ENCODE measurements around the gene SLC25A18. TPM values are rescaled to one million over a fixed set of nuclear protein-coding genes. Genes with fewer than 3 reads are reported as not detected.

The SLC25A18 gene
- polyA plus RNA-seq, 1 donor (not counting 4 experiments of a cell fraction or from before 2014, with no cell fraction given) = 0.04 TPM

DNA sequence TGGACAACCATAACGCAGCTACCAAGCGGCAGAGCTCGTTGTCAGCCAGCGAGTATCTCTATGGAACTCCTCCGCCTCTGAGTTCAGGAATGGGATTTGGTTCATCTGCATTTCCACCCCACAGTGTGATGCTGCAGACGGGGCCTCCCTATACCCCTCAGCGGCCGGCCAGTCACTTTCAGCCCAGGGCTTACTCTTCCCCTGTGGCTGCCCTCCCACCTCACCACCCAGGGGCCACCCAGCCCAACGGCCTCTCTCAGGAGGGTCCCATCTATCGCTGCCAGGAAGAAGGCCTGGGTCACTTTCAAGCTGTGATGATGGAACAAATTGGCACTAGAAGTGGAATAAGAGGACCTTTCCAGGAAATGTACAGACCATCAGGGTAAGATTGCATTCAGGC is 14.1 kb upstream of the SLC25A18 start:
- no peaks in the 10 kb centered on the region for H4K20me1 ChIP-seq (ENCODE audit: control insufficient read depth, extremely low read depth, insufficient read depth, low read length)
- no peak overlapping the region for H3K4me2 ChIP-seq (ENCODE audit: control insufficient read depth, extremely low read depth, insufficient read depth, low read depth, low read length)
- H3K9me3 ChIP-seq (ENCODE audit: control insufficient read depth, low read depth, low read length) = no peaks in the 10 kb centered on the region
- no peaks in the 10 kb centered on the region for H3K9me1 ChIP-seq (ENCODE audit: control insufficient read depth, extremely low read depth, insufficient read depth, low read length)
- DNase-seq (ENCODE audit: low read depth, low spot score) (no peak), FAIRE-seq (no peak)
- no peak overlapping the region for H3K9ac ChIP-seq (ENCODE audit: control insufficient read depth, extremely low read depth, insufficient read depth, low read length)
- H3K27me3 ChIP-seq (ENCODE audit: control insufficient read depth, extremely low read depth, insufficient read depth, low read length) = no peaks in the 10 kb centered on the region
- H3K36me3 ChIP-seq (ENCODE audit: control insufficient read depth in 2 of 2, extremely low read depth in 1 of 2, insufficient read depth in 2 of 2, low read length in 2 of 2) = no peaks in the 10 kb centered on the region
- TF ChIP-seq, protein P1, sequence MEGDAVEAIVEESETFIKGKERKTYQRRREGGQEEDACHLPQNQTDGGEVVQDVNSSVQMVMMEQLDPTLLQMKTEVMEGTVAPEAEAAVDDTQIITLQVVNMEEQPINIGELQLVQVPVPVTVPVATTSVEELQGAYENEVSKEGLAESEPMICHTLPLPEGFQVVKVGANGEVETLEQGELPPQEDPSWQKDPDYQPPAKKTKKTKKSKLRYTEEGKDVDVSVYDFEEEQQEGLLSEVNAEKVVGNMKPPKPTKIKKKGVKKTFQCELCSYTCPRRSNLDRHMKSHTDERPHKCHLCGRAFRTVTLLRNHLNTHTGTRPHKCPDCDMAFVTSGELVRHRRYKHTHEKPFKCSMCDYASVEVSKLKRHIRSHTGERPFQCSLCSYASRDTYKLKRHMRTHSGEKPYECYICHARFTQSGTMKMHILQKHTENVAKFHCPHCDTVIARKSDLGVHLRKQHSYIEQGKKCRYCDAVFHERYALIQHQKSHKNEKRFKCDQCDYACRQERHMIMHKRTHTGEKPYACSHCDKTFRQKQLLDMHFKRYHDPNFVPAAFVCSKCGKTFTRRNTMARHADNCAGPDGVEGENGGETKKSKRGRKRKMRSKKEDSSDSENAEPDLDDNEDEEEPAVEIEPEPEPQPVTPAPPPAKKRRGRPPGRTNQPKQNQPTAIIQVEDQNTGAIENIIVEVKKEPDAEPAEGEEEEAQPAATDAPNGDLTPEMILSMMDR (optimal IDR thresholded peaks at IDR 0.05 in 1 of 3, IDR thresholded peaks at IDR 0.05 in 1 of 3, conservative IDR thresholded peaks at IDR 0.05 in 1 of 3; ENCODE audit: extremely low read depth in 1 of 3, insufficient read depth in 2 of 3, low read length in 3 of 3) = no peak
- TF ChIP-seq EZH2 (IDR thresholded peaks at IDR 0.05; ENCODE audit: low read length) = no peak
- no peaks in the 10 kb centered on the region for H3K4me1 ChIP-seq (ENCODE audit: control insufficient read depth, extremely low read depth, insufficient read depth, low read length)
- dilution Hi-C loops (cut with MboI; ENCODE audit: extremely low pct_ligation_motif_present, low sequenced_read_pairs) = no loop called here
- no peaks in the 10 kb centered on the region for H3K79me2 ChIP-seq (ENCODE audit: control insufficient read depth, insufficient read depth, low read length)
- H3K27ac ChIP-seq (ENCODE audit: control insufficient read depth, insufficient read depth, low read length) = no peak overlapping the region
- H2AFZ ChIP-seq (ENCODE audit: control insufficient read depth, low read length) = no peak overlapping the region
- no peak overlapping the region for H3K4me3 ChIP-seq (ENCODE audit: control insufficient read depth in 2 of 3, extremely low read depth in 1 of 3, insufficient read depth in 2 of 3, low read depth in 1 of 3, low read length in 3 of 3)

DNA sequence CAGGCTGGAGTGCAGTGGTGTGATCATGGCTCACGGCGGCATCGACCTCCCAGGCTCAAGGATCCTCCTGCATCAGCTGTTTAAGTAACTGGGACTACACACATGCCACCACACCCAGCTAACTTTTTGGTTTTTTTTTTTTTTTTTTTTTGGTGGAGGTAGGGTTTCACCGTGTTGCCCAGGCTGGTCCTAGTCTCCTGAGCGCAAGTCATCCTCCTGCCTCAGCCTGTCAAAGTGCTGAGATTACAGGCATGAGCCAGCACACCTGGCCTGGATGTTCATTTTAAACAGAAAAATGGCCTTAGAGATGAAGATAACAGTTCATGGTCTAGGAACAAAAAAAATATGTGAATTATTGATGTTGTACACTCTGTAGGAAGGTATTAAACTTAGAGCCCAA is 13.6 kb upstream of the SLC25A18 start:
- no peak for DNase-seq (ENCODE audit: low read depth, low spot score)
- Histone ChIP-seq H3K4me3 (ENCODE audit: control insufficient read depth in 2 of 3, extremely low read depth in 1 of 3, insufficient read depth in 2 of 3, low read depth in 1 of 3, low read length in 3 of 3) (no peak overlapping the region), H3K27me3 (ENCODE audit: control insufficient read depth, extremely low read depth, insufficient read depth, low read length) (no peaks in the 10 kb centered on the region), H3K4me2 (ENCODE audit: control insufficient read depth, extremely low read depth, insufficient read depth, low read depth, low read length) (no peak overlapping the region), H4K20me1 (ENCODE audit: control insufficient read depth, extremely low read depth, insufficient read depth, low read length) (no peaks in the 10 kb centered on the region), H3K36me3 (ENCODE audit: control insufficient read depth in 2 of 2, extremely low read depth in 1 of 2, insufficient read depth in 2 of 2, low read length in 2 of 2) (no peaks in the 10 kb centered on the region), H3K27ac (ENCODE audit: control insufficient read depth, insufficient read depth, low read length) (no peak overlapping the region), H3K9me1 (ENCODE audit: control insufficient read depth, extremely low read depth, insufficient read depth, low read length) (no peaks in the 10 kb centered on the region), H3K9me3 (ENCODE audit: control insufficient read depth, low read depth, low read length) (no peaks in the 10 kb centered on the region), H3K9ac (ENCODE audit: control insufficient read depth, extremely low read depth, insufficient read depth, low read length) (no peak overlapping the region), H2AFZ (ENCODE audit: control insufficient read depth, low read length) (no peak overlapping the region), H3K4me1 (ENCODE audit: control insufficient read depth, extremely low read depth, insufficient read depth, low read length) (no peaks in the 10 kb centered on the region), H3K79me2 (ENCODE audit: control insufficient read depth, insufficient read depth, low read length) (no peaks in the 10 kb centered on the region)
- TF ChIP-seq, protein P1 (optimal IDR thresholded peaks at IDR 0.05 in 1 of 3, IDR thresholded peaks at IDR 0.05 in 1 of 3, conservative IDR thresholded peaks at IDR 0.05 in 1 of 3; ENCODE audit: extremely low read depth in 1 of 3, insufficient read depth in 2 of 3, low read length in 3 of 3) = no peak
- TF ChIP-seq EZH2 (IDR thresholded peaks at IDR 0.05; ENCODE audit: low read length) = no peak
- FAIRE-seq = no peak
- dilution Hi-C loops (cut with MboI; ENCODE audit: extremely low pct_ligation_motif_present, low sequenced_read_pairs) = no loop called here
